HepG2 (cell line): Measurements from ENCODE around the gene MTMR6. TPM values are rescaled to one million over a fixed set of nuclear protein-coding genes. Genes with fewer than 3 reads are reported as not detected.

ENCODE experiments used
- polyA plus RNA-seq, 8 experiments: library from polyadenylated mRNA; depleted of rRNA in 3 of 8; stranded (reverse) in 7 of 8; unstranded in 1 of 8; fragments of >200 nt; fragmentation: Illumina TruSeq in 4 of 8; extraction: Trizol in 4 of 8; gene quantifications; 2 replicates each; pipeline versions ENCODE4 v1.2.1 to v1.2.3, GENCODE V29; 2011 to 2016; ENCODE audit warnings: low read depth in 4 of 8, missing spikeins in 1 of 8, mixed read lengths in 1 of 8; ENCODE audit not compliant: insufficient read depth in 1 of 8
- total RNA-seq, 5 experiments: library from RNA; depleted of rRNA; stranded (reverse); fragments of >200 nt; fragmentation: Illumina TruSeq; extraction: Trizol; gene quantifications; 2 replicates each; pipeline ENCODE4 v1.2.3, GENCODE V29; 2016; ENCODE audit warnings: low read depth in 1 of 5

The MTMR6 gene
- total and polyA plus RNA-seq, 2 of the 13 experiments (the other 11 are each of a cell fraction or from before 2014, with no cell fraction given), result 3.4 to 7.8 TPM

Other genes starting within 250 kb of the MTMR6 start
- gene PABPC3, start 191.4 kb downstream of the MTMR6 start, total RNA-seq (2016; rRNA removed; fragmentation: Illumina TruSeq; extraction: Trizol), result 0.04 and 0.06 TPM in 2 replicates
- gene PABPC3, start 191.4 kb downstream of the MTMR6 start, polyA plus RNA-seq (2011; rRNA removed), result 0.07 and 0.09 TPM in 2 replicates
- not detected in 2 replicates for gene AMER2, start 115.2 kb downstream of the MTMR6 start, total RNA-seq (2016; rRNA removed; fragmentation: Illumina TruSeq; extraction: Trizol)
- gene AMER2, start 115.2 kb downstream of the MTMR6 start, polyA plus RNA-seq (2011; rRNA removed), result not detected in 2 replicates
- gene NUP58, start 14.1 kb upstream of the MTMR6 start, total RNA-seq (2016; rRNA removed; fragmentation: Illumina TruSeq; extraction: Trizol), result 46.5 and 66.0 TPM in 2 replicates
- gene NUP58, start 14.1 kb upstream of the MTMR6 start, polyA plus RNA-seq (2011; rRNA removed), result 38.3 and 45.4 TPM in 2 replicates
- gene ATP8A2, start 84.5 kb upstream of the MTMR6 start, total RNA-seq (2016; rRNA removed; fragmentation: Illumina TruSeq; extraction: Trizol), result 0.09 TPM in 1 of 2 replicates, not detected in the other
- 0.12 TPM in 1 of 2 replicates, not detected in the other for gene ATP8A2, start 84.5 kb upstream of the MTMR6 start, polyA plus RNA-seq (2011; rRNA removed)